ENCODE results near the gene HLX.

DNA sequence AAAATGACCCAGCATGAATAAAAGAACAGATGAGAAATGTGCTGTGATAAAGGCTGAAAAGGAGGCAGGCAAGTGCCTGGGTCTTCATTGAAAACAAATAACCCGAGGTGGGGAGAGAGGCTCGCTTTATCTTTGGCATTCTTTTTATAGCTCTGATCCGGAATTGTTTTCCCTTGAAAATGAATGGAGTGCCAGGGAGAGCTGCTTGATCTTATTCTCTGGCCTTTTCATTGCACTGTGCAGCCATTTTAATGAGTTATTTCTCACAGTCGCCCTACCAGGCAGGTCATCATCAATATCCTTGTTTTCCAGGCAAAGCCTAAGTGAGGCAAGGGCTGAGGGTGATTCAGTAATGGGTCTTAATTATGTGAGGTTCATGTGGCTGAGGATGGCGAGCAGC is 39.8 kb upstream of the HLX start:
- TF ChIP-seq, protein P1, sequence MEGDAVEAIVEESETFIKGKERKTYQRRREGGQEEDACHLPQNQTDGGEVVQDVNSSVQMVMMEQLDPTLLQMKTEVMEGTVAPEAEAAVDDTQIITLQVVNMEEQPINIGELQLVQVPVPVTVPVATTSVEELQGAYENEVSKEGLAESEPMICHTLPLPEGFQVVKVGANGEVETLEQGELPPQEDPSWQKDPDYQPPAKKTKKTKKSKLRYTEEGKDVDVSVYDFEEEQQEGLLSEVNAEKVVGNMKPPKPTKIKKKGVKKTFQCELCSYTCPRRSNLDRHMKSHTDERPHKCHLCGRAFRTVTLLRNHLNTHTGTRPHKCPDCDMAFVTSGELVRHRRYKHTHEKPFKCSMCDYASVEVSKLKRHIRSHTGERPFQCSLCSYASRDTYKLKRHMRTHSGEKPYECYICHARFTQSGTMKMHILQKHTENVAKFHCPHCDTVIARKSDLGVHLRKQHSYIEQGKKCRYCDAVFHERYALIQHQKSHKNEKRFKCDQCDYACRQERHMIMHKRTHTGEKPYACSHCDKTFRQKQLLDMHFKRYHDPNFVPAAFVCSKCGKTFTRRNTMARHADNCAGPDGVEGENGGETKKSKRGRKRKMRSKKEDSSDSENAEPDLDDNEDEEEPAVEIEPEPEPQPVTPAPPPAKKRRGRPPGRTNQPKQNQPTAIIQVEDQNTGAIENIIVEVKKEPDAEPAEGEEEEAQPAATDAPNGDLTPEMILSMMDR (IDR thresholded peaks at IDR 0.05), result no peak
- no peak for TF ChIP-seq POLR2A (IDR thresholded peaks at IDR 0.05)

All from tibial nerve (tissue), 3 donors.